Measurements from ENCODE around the gene PIRT.

The PIRT gene

GRCh38 chr17:10787306-10788045 lies 50.4 kb downstream of the PIRT start:
- TF ChIP-seq CTCF (IDR thresholded peaks at IDR 0.05; ENCODE audit: control extremely low read depth, extremely low read depth, low read depth, missing control alignments): no peak
- POLR2A ChIA-PET: no interaction called here
- DNase-seq (ENCODE audit: extremely low spot score): no peak
- CTCF ChIA-PET: no interaction called here

GRCh38 chr17:10785295-10785694 lies 52.6 kb downstream of the PIRT start:
- no peak for DNase-seq (ENCODE audit: extremely low spot score)
- CTCF ChIA-PET: interaction anchor here (1.1 kb wide), 1 partner anchor 168 kb away, joined by 3 read pairs; no protein-coding TSS in a partner anchor
- POLR2A ChIA-PET: no interaction called here
- TF ChIP-seq CTCF (IDR thresholded peaks at IDR 0.05; ENCODE audit: control extremely low read depth, extremely low read depth, low read depth, missing control alignments): no peak

DNA sequence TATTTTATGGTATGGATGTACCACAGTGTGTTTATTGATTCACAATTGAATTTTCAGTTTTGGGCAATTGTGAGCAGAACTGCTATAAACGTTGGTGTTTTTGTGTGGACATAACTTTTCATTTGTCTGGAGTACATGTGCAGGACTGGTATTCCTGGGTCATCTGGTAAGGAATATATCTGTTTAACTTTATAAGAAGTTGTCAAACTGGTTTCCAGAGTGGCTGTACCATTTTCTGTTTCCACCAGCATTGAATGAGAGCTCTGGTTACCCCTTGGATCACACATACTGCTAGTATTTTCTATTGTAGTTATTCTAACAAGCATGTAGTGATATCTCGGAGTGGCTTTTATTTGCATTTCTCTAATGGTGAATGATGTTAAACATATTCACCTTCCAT lies 58.3 kb downstream of the PIRT start:
- ChIA-PET CTCF (no interaction called here), POLR2A (no interaction called here)
- no peak for DNase-seq (ENCODE audit: extremely low spot score)
- TF ChIP-seq CTCF (IDR thresholded peaks at IDR 0.05; ENCODE audit: control extremely low read depth, extremely low read depth, low read depth, missing control alignments): no peak

DNA sequence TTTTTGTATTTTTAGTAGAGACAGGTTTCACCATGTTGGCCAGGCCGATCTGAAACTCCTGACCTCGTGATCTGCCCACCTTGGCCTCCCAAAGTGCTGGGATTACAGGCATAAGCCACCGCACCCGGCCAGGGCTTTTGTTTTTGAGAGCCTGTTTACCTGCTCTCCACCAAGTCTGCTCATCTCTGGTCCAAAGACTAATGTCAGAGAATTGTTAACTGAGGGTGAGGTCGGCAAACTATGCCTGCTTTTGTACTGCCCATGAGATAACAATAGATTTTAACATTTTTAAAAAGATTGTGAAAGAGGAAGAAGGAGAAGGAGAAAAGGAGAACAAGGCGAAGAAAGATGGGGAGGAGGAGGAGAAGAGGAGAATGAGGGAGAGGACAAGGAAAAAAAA lies 60.0 kb downstream of the PIRT start:
- POLR2A ChIA-PET: no interaction called here
- no peak for TF ChIP-seq CTCF (IDR thresholded peaks at IDR 0.05; ENCODE audit: control extremely low read depth, extremely low read depth, low read depth, missing control alignments)
- DNase-seq (ENCODE audit: extremely low spot score): no peak
- CTCF ChIA-PET: no interaction called here

DNA sequence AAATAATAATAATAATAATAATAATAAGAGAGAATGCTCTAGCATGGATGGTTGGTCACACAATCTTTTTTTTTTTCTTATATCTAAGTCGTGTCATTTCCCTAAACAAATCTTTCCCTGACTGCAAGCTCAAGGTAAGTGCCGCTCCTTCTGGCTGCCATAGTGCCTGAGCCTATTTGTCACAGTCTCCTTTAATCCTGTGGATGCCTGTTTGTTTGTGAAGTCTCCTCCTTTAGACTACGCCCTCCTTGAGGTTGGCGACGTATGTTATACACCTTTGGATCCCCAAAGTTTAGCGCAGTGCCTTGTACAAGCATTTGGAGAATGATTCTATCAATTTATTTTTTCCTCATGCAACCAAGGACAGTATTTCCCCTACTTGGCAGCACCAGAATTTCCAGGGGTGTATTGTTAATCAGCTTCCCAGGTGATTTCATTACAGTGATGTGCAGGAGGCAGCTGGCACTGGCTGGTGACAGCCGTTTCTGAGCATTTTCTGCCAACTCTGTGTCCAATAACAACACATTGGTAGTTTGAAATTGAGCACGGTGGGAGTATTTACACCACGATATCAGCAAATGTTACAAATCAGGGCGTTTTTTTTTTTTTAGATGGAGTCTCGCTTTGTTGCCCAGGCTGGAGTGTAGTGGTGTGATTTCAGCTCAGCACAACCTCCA lies 60.6 kb downstream of the PIRT start:
- ChIA-PET POLR2A (no interaction called here), CTCF (no interaction called here)
- no peak for DNase-seq (ENCODE audit: extremely low spot score)
- TF ChIP-seq CTCF (IDR thresholded peaks at IDR 0.05; ENCODE audit: control extremely low read depth, extremely low read depth, low read depth, missing control alignments): no peak

DNA sequence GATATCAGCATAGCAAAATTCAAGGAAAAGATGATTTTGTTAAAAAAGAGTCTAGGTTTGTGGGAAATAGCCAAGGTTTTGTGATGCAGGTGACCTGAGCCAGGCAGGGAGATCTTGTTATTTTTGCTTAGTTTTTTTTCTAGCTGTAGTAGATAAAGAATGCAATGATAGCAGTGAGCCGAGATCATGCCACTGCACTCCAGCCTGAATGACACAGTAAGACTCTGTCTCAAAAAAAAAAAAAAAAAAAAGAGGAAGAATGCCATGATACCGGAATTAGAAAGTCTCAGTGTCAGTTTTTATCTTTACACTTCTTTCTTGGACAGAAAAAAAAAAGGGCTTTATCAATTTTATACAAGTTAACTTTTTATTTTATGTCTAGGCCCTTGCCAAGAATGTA lies 61.5 kb downstream of the PIRT start:
- POLR2A ChIA-PET: no interaction called here
- CTCF ChIA-PET: no interaction called here

More for the DNA sequence above, 61.5 kb downstream of the PIRT start:
- TF ChIP-seq CTCF (IDR thresholded peaks at IDR 0.05; ENCODE audit: control extremely low read depth, extremely low read depth, low read depth, missing control alignments): no peak
- DNase-seq (ENCODE audit: extremely low spot score): no peak

Measured in GM10248 (cell line).